CD4-positive, alpha-beta T cell treated with Interleukin-10 for 1 hour (primary cell): ENCODE measurements around the gene CDKL2.
"Not testable (repeated sequence)": the region's sequence is repeated elsewhere in the genome, so short reads cannot be mapped to it uniquely, and the experiment has no call there.

Experiments used
- DNase-seq: peaks from one replicate; pipeline ENCODE4 v3.0.0-alpha.2; 2020

CDKL2 gene

GRCh38 chr4:75547647-75548387 is 82.5 kb downstream of the CDKL2 start:
- DNase-seq, result no peak

GRCh38 chr4:75545526-75545925 is 84.8 kb downstream of the CDKL2 start:
- DNase-seq, result no peak

GRCh38 chr4:75544870-75545269 is 85.5 kb downstream of the CDKL2 start:
- no peak for DNase-seq

GRCh38 chr4:75544220-75544619 is 86.1 kb downstream of the CDKL2 start:
- not testable (repeated sequence) for DNase-seq

- no peak for DNase-seq
Observed at GRCh38 chr4:75542824-75543223, 87.5 kb downstream of the CDKL2 start.

GRCh38 chr4:75537308-75537707 is 93.0 kb downstream of the CDKL2 start:
- not testable (repeated sequence) for DNase-seq

- not testable (repeated sequence) for DNase-seq
Observed at GRCh38 chr4:75533926-75534325, 96.4 kb downstream of the CDKL2 start.

- DNase-seq, result not testable (repeated sequence)
Observed at GRCh38 chr4:75533339-75533887, 96.9 kb downstream of the CDKL2 start.

GRCh38 chr4:75531536-75532143 is 98.7 kb downstream of the CDKL2 start:
- not testable (repeated sequence) for DNase-seq

GRCh38 chr4:75530556-75531322 is 99.6 kb downstream of the CDKL2 start:
- no peak for DNase-seq
